H9 (cell line): ENCODE data around the gene UPP1. TPM values are rescaled to one million over a fixed set of nuclear protein-coding genes. Genes with fewer than 3 reads are reported as not detected.
A peak's percentile ranks its signal among the peaks of the same experiment; 100 is the strongest.

Experiments
- DNase-seq: peaks from one replicate; pipeline ENCODE4 v3.0.0-alpha.2; 2017
- H2AFZ ChIP-seq: one replicate; pipeline ENCODE4 v1.6.1; 2013; ENCODE audit warnings: mild to moderate bottlenecking, low read length, control low read depth, moderate library complexity
- H2AK5ac ChIP-seq: 2 replicates; pipeline ENCODE4 v1.6.1; 2013; ENCODE audit warnings: low read length, control low read depth, mixed read lengths; ENCODE audit not compliant: insufficient read length
- H2BK120ac ChIP-seq: one replicate; pipeline ENCODE4 v1.6.1; 2013; ENCODE audit warnings: low read depth, mild to moderate bottlenecking, low read length, control low read depth, inconsistent platforms; ENCODE audit not compliant: poor library complexity, severe bottlenecking
- H2BK12ac ChIP-seq: 2 replicates; pipeline ENCODE4 v1.6.1; 2013; ENCODE audit warnings: low read length, control low read depth, mixed read lengths, low read depth; ENCODE audit not compliant: insufficient read length
- H2BK15ac ChIP-seq: 2 replicates; pipeline ENCODE4 v1.6.1; 2013; ENCODE audit warnings: low read depth, low read length, control low read depth
- H2BK20ac ChIP-seq: one replicate; pipeline ENCODE4 v1.6.1; 2013; ENCODE audit warnings: low read depth, mild to moderate bottlenecking, low read length, control low read depth, inconsistent platforms; ENCODE audit not compliant: poor library complexity, severe bottlenecking
- H2BK5ac ChIP-seq: 2 replicates; pipeline ENCODE4 v1.6.1; 2013; ENCODE audit warnings: low read length, control low read depth, mixed read lengths; ENCODE audit not compliant: insufficient read length
- H3K14ac ChIP-seq: 2 replicates; pipeline ENCODE4 v1.6.1; 2013; ENCODE audit warnings: low read length, control low read depth; ENCODE audit not compliant: insufficient read depth
- H3K18ac ChIP-seq: 2 replicates; pipeline ENCODE4 v1.6.1; 2013; ENCODE audit warnings: low read depth, mild to moderate bottlenecking, mixed read lengths, low read length, control low read depth; ENCODE audit not compliant: insufficient read length
- H3K23ac ChIP-seq: 2 replicates; pipeline ENCODE4 v1.6.1; 2013; ENCODE audit warnings: low read length, control low read depth, mixed read lengths, low read depth; ENCODE audit not compliant: insufficient read length
- H3K23me2 ChIP-seq: 2 replicates; pipeline ENCODE4 v1.6.1; 2013; ENCODE audit warnings: low read depth, mild to moderate bottlenecking, mixed read lengths, low read length, control low read depth; ENCODE audit not compliant: insufficient read length, poor library complexity, severe bottlenecking
- H3K27ac ChIP-seq: 2 replicates; pipeline ENCODE4 v1.5.1; 2013; ENCODE audit warnings: low read length, control low read depth, mixed read lengths, low read depth; ENCODE audit not compliant: insufficient read length
- H3K27me3 ChIP-seq: 2 replicates; pipeline ENCODE4 v1.6.1; 2013; ENCODE audit warnings: low read length, control low read depth, inconsistent platforms; ENCODE audit not compliant: insufficient read depth
- H3K4ac ChIP-seq: 2 replicates; pipeline ENCODE4 v1.6.1; 2013; ENCODE audit warnings: low read depth, mild to moderate bottlenecking, control low read depth, inconsistent platforms, low read length, moderate library complexity
- H3K4me1 ChIP-seq: 2 replicates; pipeline ENCODE4 v1.6.1; 2013; ENCODE audit warnings: low read length, control low read depth, inconsistent platforms; ENCODE audit not compliant: insufficient read depth
- H3K4me2 ChIP-seq: 2 replicates; pipeline ENCODE4 v1.6.1; 2013; ENCODE audit warnings: low read length, control low read depth, mixed read lengths; ENCODE audit not compliant: insufficient read length, insufficient read depth
- H3K56ac ChIP-seq: 2 replicates; pipeline ENCODE4 v1.6.1; 2013; ENCODE audit warnings: low read depth, mild to moderate bottlenecking, mixed read lengths, low read length, control low read depth; ENCODE audit not compliant: insufficient read length
- H3K79me1 ChIP-seq: 2 replicates; pipeline ENCODE4 v1.6.1; 2013; ENCODE audit warnings: low read depth, mild to moderate bottlenecking, moderate library complexity, low read length, control low read depth, inconsistent platforms; ENCODE audit not compliant: insufficient read depth, poor library complexity, severe bottlenecking
- H3K79me2 ChIP-seq: 2 replicates; pipeline ENCODE4 v1.6.1; 2013; ENCODE audit warnings: low read length, control low read depth, inconsistent platforms; ENCODE audit not compliant: insufficient read depth
- H3K9ac ChIP-seq: 2 replicates; pipeline ENCODE4 v1.6.1; 2013; ENCODE audit warnings: low read length, control low read depth, mixed read lengths; ENCODE audit not compliant: insufficient read length; ENCODE audit errors: extremely low read depth
- H3K9me3 ChIP-seq: one replicate; pipeline ENCODE4 v1.6.1; 2013; ENCODE audit warnings: low read depth, low read length, inconsistent platforms; ENCODE audit not compliant: control insufficient read depth
- H3T11ph ChIP-seq: one replicate; pipeline ENCODE4 v1.6.1; 2013; ENCODE audit warnings: mild to moderate bottlenecking, low read length, control low read depth, inconsistent platforms
- H4K20me1 ChIP-seq: one replicate; pipeline ENCODE4 v1.6.1; 2013; ENCODE audit not compliant: control insufficient read depth, insufficient read length, insufficient read depth
- H4K5ac ChIP-seq: 2 replicates; pipeline ENCODE4 v1.6.1; 2013; ENCODE audit warnings: low read depth, mild to moderate bottlenecking, mixed read lengths, low read length, control low read depth; ENCODE audit not compliant: insufficient read length
- H4K8ac ChIP-seq: replicated peaks from 2 replicates; pipeline ENCODE4 v1.6.1; 2013; ENCODE audit warnings: low read length, control low read depth, mixed read lengths, low read depth; ENCODE audit not compliant: insufficient read length
- H4K91ac ChIP-seq: 2 replicates; pipeline ENCODE4 v1.6.1; 2013; ENCODE audit warnings: low read depth, mild to moderate bottlenecking, moderate library complexity, mixed read lengths, low read length, control low read depth; ENCODE audit not compliant: insufficient read length
- H3K27ac Mint-ChIP-seq, 3 experiments: 2 replicates in 2 of 3; 3 replicates in 1 of 3; pipeline ENCODE4 v1.8.0; 2020 to 2021; ENCODE audit warnings: mixed read lengths in 3 of 3, mild to moderate bottlenecking in 1 of 3, moderate library complexity in 1 of 3
- H3K27me3 Mint-ChIP-seq: 2 replicates; pipeline ENCODE4 v1.8.0; 2021; ENCODE audit warnings: low read depth, mild to moderate bottlenecking, moderate library complexity, mixed read lengths
- H3K36me3 Mint-ChIP-seq, 3 experiments: 2 replicates in 2 of 3; 3 replicates in 1 of 3; pipeline ENCODE4 v1.8.0; 2020 to 2021; ENCODE audit warnings: low read depth in 3 of 3, mixed read lengths in 3 of 3; ENCODE audit not compliant: insufficient read depth in 1 of 3
- H3K4me1 Mint-ChIP-seq, 2 experiments: 2 replicates each; pipeline ENCODE4 v1.8.0; 2020; ENCODE audit warnings: mixed read lengths in 2 of 2
- H3K4me3 Mint-ChIP-seq, 2 experiments: 2 replicates in 1 of 2; 3 replicates in 1 of 2; pipeline ENCODE4 v1.8.0; 2020 to 2021; ENCODE audit warnings: mild to moderate bottlenecking in 2 of 2, mixed read lengths in 2 of 2, moderate library complexity in 1 of 2
- H3K9me3 Mint-ChIP-seq, 2 experiments: 2 replicates in 1 of 2; 3 replicates in 1 of 2; pipeline ENCODE4 v1.8.0; 2020; ENCODE audit warnings: mild to moderate bottlenecking in 2 of 2, mixed read lengths in 2 of 2, moderate library complexity in 1 of 2
- CTCF ChIP-seq: fragments of 200-600 bp; sonication (generic); conservative IDR thresholded peaks from 3 replicates; pipeline ENCODE4 v1.8.0; 2021; ENCODE audit warnings: antibody characterized with exemption, mild to moderate bottlenecking
- WGBS: extraction: QIAGEN DNeasy Blood & Tissue Kit; methylation state at CpG from one replicate; pipeline ENCODE4 v1.1.7; 2013; ENCODE audit warnings: missing lambda C conversion rate, low lambda C conversion rate, mixed read lengths; ENCODE audit not compliant: insufficient read length; ENCODE audit errors: extremely low coverage; 5-methylcytosine and 5-hydroxymethylcytosine counted together
- total RNA-seq: library from RNA; stranded (reverse); gene quantifications from 2 replicates; pipeline ENCODE4 v1.2.1, GENCODE V29; 2021

UPP1 gene
- total RNA-seq, 1 experiment from 2014 or later = 34.2 TPM

- no peak overlapping the region for H2AFZ ChIP-seq
Measured at GRCh38 chr7:48139459-48139858, 50.4 kb downstream of the UPP1 start.

More at GRCh38 chr7:48139459-48139858, 50.4 kb downstream of the UPP1 start:
- H3K4me1 Mint-ChIP-seq = peaks cover 22 to 50% of the 10 kb centered on the region in 2 experiments
- H2BK15ac ChIP-seq = no peak overlapping the region
- H2BK5ac ChIP-seq = no peak overlapping the region
- no peak overlapping the region for H2AK5ac ChIP-seq
- no peak overlapping the region for H2BK20ac ChIP-seq
- H4K91ac ChIP-seq = no peak overlapping the region
- peak; percentile 62 for DNase-seq
- H3K79me1 ChIP-seq = no peaks in the 10 kb centered on the region
- no peak overlapping the region for H3K4ac ChIP-seq
- H3K27me3 ChIP-seq = no peaks in the 10 kb centered on the region
- no peaks in the 10 kb centered on the region for H3K27me3 Mint-ChIP-seq
- no peak overlapping the region for H3K18ac ChIP-seq
- peaks cover 31 to 48% of the 10 kb centered on the region in 2 experiments for H3K9me3 Mint-ChIP-seq
- peak overlapping the region in 2 of 3 experiments; percentile 6 to 40; a peak in 2 of 7 replicates for H3K27ac Mint-ChIP-seq
- H3K27ac ChIP-seq = no peak overlapping the region
- no peak overlapping the region for H2BK12ac ChIP-seq
- no peak overlapping the region for H3K23ac ChIP-seq
- peaks cover 5% of the 10 kb centered on the region; the same call in 1 of the 2 replicates for H3K4me1 ChIP-seq
- H3K23me2 ChIP-seq = no peaks in the 10 kb centered on the region
- H3K79me2 ChIP-seq = no peaks in the 10 kb centered on the region
- H3K36me3 Mint-ChIP-seq = peaks cover 5 to 46% (median 34%) of the 10 kb centered on the region in 3 experiments; a peak in 6 of 7 replicates
- no CpG with 5 or more reads among the region's 3 CpGs for WGBS
- H2BK120ac ChIP-seq = no peak overlapping the region
- H3K9me3 ChIP-seq = peaks cover 4% of the 10 kb centered on the region
- no peak overlapping the region for H3K56ac ChIP-seq
- no peak overlapping the region for H3K14ac ChIP-seq
- TF ChIP-seq CTCF = peak; percentile 68
- no peak overlapping the region for H3K9ac ChIP-seq
- H4K8ac ChIP-seq = no peak overlapping the region
- H4K5ac ChIP-seq = no peak overlapping the region
- H3K4me3 Mint-ChIP-seq = no peak overlapping the region
- no peak overlapping the region for H3T11ph ChIP-seq
- no peaks in the 10 kb centered on the region for H4K20me1 ChIP-seq
- H3K4me2 ChIP-seq = no peak overlapping the region
